ENCODE results near the gene DDX25.

DDX25 gene

GRCh38 chr11:125925804-125926203 lies 21.5 kb downstream of the DDX25 start:
- H3K36me3 ChIP-seq (ENCODE audit: insufficient read depth, low read length), result no peaks in the 10 kb centered on the region
- H3K27me3 ChIP-seq (ENCODE audit: insufficient read depth, low read length), result no peaks in the 10 kb centered on the region
- peaks cover 9% of the 10 kb centered on the region; the same call in 1 of the 2 replicates for H3K4me1 ChIP-seq (ENCODE audit: insufficient read depth, low read length)
- no peaks in the 10 kb centered on the region for H3K9me3 ChIP-seq (ENCODE audit: insufficient read depth, low read depth, low read length)
- no peak overlapping the region for H3K9ac ChIP-seq (ENCODE audit: low read depth, low read length)
- 85% methylated on average over 3 of the region's 3 CpGs for WGBS
- H3K4me3 ChIP-seq (ENCODE audit: low read length), result no peak overlapping the region
- H3K27ac ChIP-seq (ENCODE audit: low read depth, low read length), result no peak overlapping the region

DNA sequence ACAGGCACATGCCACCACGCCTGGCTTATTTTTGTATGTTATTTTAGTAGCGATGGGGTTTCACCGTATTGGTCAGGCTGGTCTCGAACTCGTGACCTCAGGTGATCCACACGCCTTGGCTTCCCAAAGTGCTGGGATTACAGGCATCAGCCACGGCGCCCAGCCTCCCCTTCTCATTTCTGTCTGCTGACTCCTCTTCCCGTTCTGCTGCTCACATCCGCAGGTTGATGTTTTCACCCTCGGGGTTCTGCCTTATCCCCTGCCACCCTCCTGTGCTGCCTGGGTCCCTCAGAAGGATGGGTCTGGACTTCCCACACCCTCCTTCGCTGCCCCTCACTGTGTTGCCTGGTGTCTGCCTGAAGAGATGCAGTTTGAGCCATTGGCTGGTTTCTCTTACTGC lies 22.4 kb downstream of the DDX25 start:
- WGBS, result 93% methylated on average over 12 of the region's 12 CpGs

DNA sequence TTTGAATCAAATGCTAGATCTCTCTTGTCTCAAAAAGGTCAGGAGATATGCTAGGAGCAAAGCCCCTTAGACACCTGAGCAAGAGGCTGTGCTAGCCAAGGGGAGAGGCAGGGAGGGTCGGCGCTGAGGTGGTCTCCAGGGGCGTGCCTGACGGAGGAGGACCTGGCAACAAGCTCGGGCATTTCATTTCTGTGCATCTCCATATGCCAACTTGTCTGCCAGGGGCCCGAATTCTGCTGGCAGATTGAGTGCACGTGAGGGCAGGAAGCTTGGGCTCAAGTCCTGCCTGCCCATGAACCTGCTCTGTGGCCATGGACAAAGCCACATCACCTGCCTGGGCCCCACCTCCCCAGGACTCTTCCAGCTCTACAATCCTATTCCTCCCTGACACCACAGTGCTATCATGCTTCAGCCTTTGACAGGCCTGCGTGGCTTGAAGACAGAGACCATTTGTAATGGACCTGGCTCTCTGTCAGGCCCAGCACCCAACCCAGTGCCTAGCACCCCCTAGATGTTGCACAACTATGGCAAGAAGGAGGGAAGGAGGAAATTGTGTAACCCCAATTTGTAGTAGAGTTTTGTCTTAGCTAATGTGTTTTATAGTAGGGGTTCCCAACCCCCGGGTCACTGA lies 25.3 kb downstream of the DDX25 start:
- H3K4me3 ChIP-seq (ENCODE audit: low read length), result no peak overlapping the region
- no peaks in the 10 kb centered on the region for H3K9me3 ChIP-seq (ENCODE audit: insufficient read depth, low read depth, low read length)
- H3K36me3 ChIP-seq (ENCODE audit: insufficient read depth, low read length), result no peaks in the 10 kb centered on the region
- H3K4me1 ChIP-seq (ENCODE audit: insufficient read depth, low read length), result peaks cover 33% of the 10 kb centered on the region
- H3K9ac ChIP-seq (ENCODE audit: low read depth, low read length), result no peak overlapping the region
- WGBS, result 90% methylated on average over 9 of the region's 9 CpGs
- H3K27me3 ChIP-seq (ENCODE audit: insufficient read depth, low read length), result no peaks in the 10 kb centered on the region
- H3K27ac ChIP-seq (ENCODE audit: low read depth, low read length), result no peak overlapping the region

More for the DNA sequence above, 22.4 kb downstream of the DDX25 start:
- no peaks in the 10 kb centered on the region for H3K27me3 ChIP-seq (ENCODE audit: insufficient read depth, low read length)
- H3K27ac ChIP-seq (ENCODE audit: low read depth, low read length), result no peak overlapping the region
- no peak overlapping the region for H3K4me3 ChIP-seq (ENCODE audit: low read length)
- no peak overlapping the region for H3K9ac ChIP-seq (ENCODE audit: low read depth, low read length)
- H3K36me3 ChIP-seq (ENCODE audit: insufficient read depth, low read length), result no peaks in the 10 kb centered on the region
- peaks cover 14% of the 10 kb centered on the region for H3K4me1 ChIP-seq (ENCODE audit: insufficient read depth, low read length)
- H3K9me3 ChIP-seq (ENCODE audit: insufficient read depth, low read depth, low read length), result no peaks in the 10 kb centered on the region

GRCh38 chr11:125930076-125930450 lies 25.8 kb downstream of the DDX25 start:
- H3K9ac ChIP-seq (ENCODE audit: low read depth, low read length), result no peak overlapping the region
- no peak overlapping the region for H3K4me3 ChIP-seq (ENCODE audit: low read length)
- no peak overlapping the region for H3K27ac ChIP-seq (ENCODE audit: low read depth, low read length)
- H3K27me3 ChIP-seq (ENCODE audit: insufficient read depth, low read length), result no peaks in the 10 kb centered on the region
- H3K36me3 ChIP-seq (ENCODE audit: insufficient read depth, low read length), result no peaks in the 10 kb centered on the region
- H3K4me1 ChIP-seq (ENCODE audit: insufficient read depth, low read length), result peaks cover 28% of the 10 kb centered on the region
- no peaks in the 10 kb centered on the region for H3K9me3 ChIP-seq (ENCODE audit: insufficient read depth, low read depth, low read length)
- 94% methylated on average over 10 of the region's 11 CpGs for WGBS

GRCh38 chr11:125931116-125931515 lies 26.8 kb downstream of the DDX25 start:
- 70% methylated on average over 3 of the region's 3 CpGs for WGBS
- Histone ChIP-seq H3K4me3 (ENCODE audit: low read length) (no peak overlapping the region), H3K9me3 (ENCODE audit: insufficient read depth, low read depth, low read length) (no peaks in the 10 kb centered on the region), H3K9ac (ENCODE audit: low read depth, low read length) (no peak overlapping the region), H3K36me3 (ENCODE audit: insufficient read depth, low read length) (no peaks in the 10 kb centered on the region), H3K27me3 (ENCODE audit: insufficient read depth, low read length) (no peaks in the 10 kb centered on the region), H3K4me1 (ENCODE audit: insufficient read depth, low read length) (peaks cover 24% of the 10 kb centered on the region), H3K27ac (ENCODE audit: low read depth, low read length) (no peak overlapping the region)

DNA sequence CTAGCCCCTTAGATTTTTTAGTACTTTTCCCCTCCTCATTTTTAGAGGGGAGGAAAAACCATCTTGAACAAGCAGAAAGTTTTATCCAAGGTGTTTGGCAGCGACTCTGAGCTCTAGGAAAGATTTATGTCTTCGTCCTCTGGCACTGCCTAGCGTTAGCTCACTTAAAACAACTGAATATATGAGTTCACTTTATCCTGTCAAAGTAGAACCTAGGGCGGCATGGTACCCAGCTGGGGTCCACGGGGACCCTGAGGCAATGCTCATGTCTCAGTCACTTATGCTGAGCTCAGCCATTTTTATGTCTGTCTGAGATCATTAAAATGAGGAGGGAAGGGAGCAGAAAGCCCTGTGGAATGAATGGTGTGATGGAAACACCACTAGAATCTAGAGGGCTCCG lies 27.4 kb downstream of the DDX25 start:
- H3K27ac ChIP-seq (ENCODE audit: low read depth, low read length), result no peak overlapping the region
- H3K9me3 ChIP-seq (ENCODE audit: insufficient read depth, low read depth, low read length), result no peaks in the 10 kb centered on the region
- no peak overlapping the region for H3K4me3 ChIP-seq (ENCODE audit: low read length)
- no peaks in the 10 kb centered on the region for H3K27me3 ChIP-seq (ENCODE audit: insufficient read depth, low read length)
- WGBS, result 91% methylated on average over 6 of the region's 6 CpGs
- no peak overlapping the region for H3K9ac ChIP-seq (ENCODE audit: low read depth, low read length)
- peaks cover 24% of the 10 kb centered on the region for H3K4me1 ChIP-seq (ENCODE audit: insufficient read depth, low read length)
- no peaks in the 10 kb centered on the region for H3K36me3 ChIP-seq (ENCODE audit: insufficient read depth, low read length)

GRCh38 chr11:125932301-125932700 lies 28.0 kb downstream of the DDX25 start:
- H3K27ac ChIP-seq (ENCODE audit: low read depth, low read length), result no peak overlapping the region
- H3K36me3 ChIP-seq (ENCODE audit: insufficient read depth, low read length), result no peaks in the 10 kb centered on the region
- no peak overlapping the region for H3K4me3 ChIP-seq (ENCODE audit: low read length)
- no peaks in the 10 kb centered on the region for H3K9me3 ChIP-seq (ENCODE audit: insufficient read depth, low read depth, low read length)
- H3K4me1 ChIP-seq (ENCODE audit: insufficient read depth, low read length), result peaks cover 24% of the 10 kb centered on the region
- no peak overlapping the region for H3K9ac ChIP-seq (ENCODE audit: low read depth, low read length)
- WGBS, result 81% methylated on average over 9 of the region's 9 CpGs
- no peaks in the 10 kb centered on the region for H3K27me3 ChIP-seq (ENCODE audit: insufficient read depth, low read length)

- H3K9ac ChIP-seq (ENCODE audit: low read depth, low read length), result 0 out of 2 replicates have a peak overlapping the region, but pooled peaks have one; percentile 2
Measured at GRCh38 chr11:125933030-125933813, 28.9 kb downstream of the DDX25 start.

GRCh38 chr11:125934473-125934872 lies 30.2 kb downstream of the DDX25 start:
- 98% methylated on average over 8 of the region's 8 CpGs for WGBS
- Histone ChIP-seq H3K9ac (ENCODE audit: low read depth, low read length) (no peak overlapping the region), H3K36me3 (ENCODE audit: insufficient read depth, low read length) (no peaks in the 10 kb centered on the region), H3K4me3 (ENCODE audit: low read length) (no peak overlapping the region), H3K4me1 (ENCODE audit: insufficient read depth, low read length) (peaks cover 24% of the 10 kb centered on the region), H3K27me3 (ENCODE audit: insufficient read depth, low read length) (no peaks in the 10 kb centered on the region), H3K27ac (ENCODE audit: low read depth, low read length) (no peak overlapping the region), H3K9me3 (ENCODE audit: insufficient read depth, low read depth, low read length) (no peaks in the 10 kb centered on the region)

More at GRCh38 chr11:125933030-125933813, 28.9 kb downstream of the DDX25 start:
- Histone ChIP-seq H3K4me3 (ENCODE audit: low read length) (no peak overlapping the region), H3K36me3 (ENCODE audit: insufficient read depth, low read length) (no peaks in the 10 kb centered on the region), H3K4me1 (ENCODE audit: insufficient read depth, low read length) (peaks cover 24% of the 10 kb centered on the region), H3K27me3 (ENCODE audit: insufficient read depth, low read length) (no peaks in the 10 kb centered on the region), H3K9me3 (ENCODE audit: insufficient read depth, low read depth, low read length) (no peaks in the 10 kb centered on the region), H3K27ac (ENCODE audit: low read depth, low read length) (peak overlapping the region; percentile 32)
- WGBS, result 45% methylated on average over 12 of the region's 12 CpGs

- no peak overlapping the region for H3K9ac ChIP-seq (ENCODE audit: low read depth, low read length)
- no peaks in the 10 kb centered on the region for H3K9me3 ChIP-seq (ENCODE audit: insufficient read depth, low read depth, low read length)
- H3K4me1 ChIP-seq (ENCODE audit: insufficient read depth, low read length), result peaks cover 24% of the 10 kb centered on the region
- H3K27ac ChIP-seq (ENCODE audit: low read depth, low read length), result no peak overlapping the region
- H3K4me3 ChIP-seq (ENCODE audit: low read length), result no peak overlapping the region
- 93% methylated on average over 2 of the region's 2 CpGs for WGBS
- no peaks in the 10 kb centered on the region for H3K36me3 ChIP-seq (ENCODE audit: insufficient read depth, low read length)
- H3K27me3 ChIP-seq (ENCODE audit: insufficient read depth, low read length), result no peaks in the 10 kb centered on the region
Measured at GRCh38 chr11:125935056-125935455, 30.7 kb downstream of the DDX25 start.

- Histone ChIP-seq H3K4me3 (ENCODE audit: low read length) (no peak overlapping the region), H3K27me3 (ENCODE audit: insufficient read depth, low read length) (no peaks in the 10 kb centered on the region), H3K36me3 (ENCODE audit: insufficient read depth, low read length) (no peaks in the 10 kb centered on the region), H3K9ac (ENCODE audit: low read depth, low read length) (no peak overlapping the region), H3K4me1 (ENCODE audit: insufficient read depth, low read length) (peaks cover 24% of the 10 kb centered on the region), H3K9me3 (ENCODE audit: insufficient read depth, low read depth, low read length) (no peaks in the 10 kb centered on the region), H3K27ac (ENCODE audit: low read depth, low read length) (no peak overlapping the region)
- whole genome bisulfite sequencing, result 91% methylated on average over 12 of the region's 12 CpGs
Measured at GRCh38 chr11:125935618-125936199, 31.4 kb downstream of the DDX25 start.
